Neural cell (in vitro differentiated cells): Measurements from ENCODE around the gene GSC. TPM values are rescaled to one million over a fixed set of nuclear protein-coding genes. Genes with fewer than 3 reads are reported as not detected.

ENCODE experiments used
- H2AFZ ChIP-seq: fragments of 200-600, 300-800 bp; sonication (generic), shearing (Covaris generic); 2 replicates; pipeline ENCODE4 v1.6.0; 2014; ENCODE audit warnings: low read depth, mild to moderate bottlenecking, antibody characterized with exemption, low read length, moderate library complexity
- H3F3A ChIP-seq: fragments of 200-600 bp; shearing (Covaris generic); 2 replicates; pipeline ENCODE4 v1.6.1; 2016; ENCODE audit warnings: mild to moderate bottlenecking, moderate library complexity, mixed read lengths, antibody characterized with exemption, low read length; ENCODE audit not compliant: insufficient read depth, poor library complexity, severe bottlenecking
- H3K27ac ChIP-seq: fragments of 200-600, 300-800 bp; sonication (generic), shearing (Covaris generic); 2 replicates; pipeline ENCODE4 v1.5.1; 2014; ENCODE audit warnings: mild to moderate bottlenecking, low read length, moderate library complexity
- H3K27me3 ChIP-seq: fragments of 300-800, 200-600 bp; sonication (generic), shearing (Covaris generic); 2 replicates; pipeline ENCODE4 v1.6.0; 2014; ENCODE audit warnings: mild to moderate bottlenecking, low read depth, low read length, moderate library complexity; ENCODE audit not compliant: insufficient read depth
- H3K36me3 ChIP-seq: fragments of 300-800, 200-600 bp; sonication (generic), shearing (Covaris generic); 2 replicates; pipeline ENCODE4 v1.5.1; 2014; ENCODE audit warnings: mild to moderate bottlenecking, antibody characterized with exemption, low read length, moderate library complexity; ENCODE audit not compliant: insufficient read depth
- H3K4me2 ChIP-seq: fragments of 300-800, 200-600 bp; sonication (generic), shearing (Covaris generic); 2 replicates; pipeline ENCODE4 v1.6.0; 2014; ENCODE audit warnings: mild to moderate bottlenecking, low read length
- H3K4me3 ChIP-seq: fragments of 300-800, 200-600 bp; sonication (generic), shearing (Covaris generic); 2 replicates; pipeline ENCODE4 v1.5.1; 2014; ENCODE audit warnings: mild to moderate bottlenecking, low read length, moderate library complexity
- H3K79me2 ChIP-seq: fragments of 200-600 bp; shearing (Covaris generic); replicated peaks from 2 replicates; pipeline ENCODE4 v1.6.0; 2014; ENCODE audit warnings: mild to moderate bottlenecking, low read length, moderate library complexity; ENCODE audit not compliant: insufficient read depth
- H3K9ac ChIP-seq: fragments of 300-800, 200-600 bp; sonication (generic), shearing (Covaris generic); 2 replicates; pipeline ENCODE4 v1.6.1; 2016; ENCODE audit warnings: mild to moderate bottlenecking, low read length, mixed read lengths
- H3K9me2 ChIP-seq: fragments of 200-600 bp; shearing (Covaris generic); 2 replicates; pipeline ENCODE4 v1.6.1; 2016; ENCODE audit warnings: mild to moderate bottlenecking, low read length, mixed read lengths; ENCODE audit not compliant: insufficient read depth
- H3K9me3 ChIP-seq: fragments of 200-600, 300-800 bp; sonication (generic), shearing (Covaris generic); 2 replicates; pipeline ENCODE4 v1.6.1; 2016; ENCODE audit warnings: mild to moderate bottlenecking, mixed run types, low read length, moderate library complexity, mixed read lengths
- H4K20me1 ChIP-seq: fragments of 200-600 bp; shearing (Covaris generic); 2 replicates; pipeline ENCODE4 v1.6.1; 2016; ENCODE audit warnings: mild to moderate bottlenecking, mixed run types; ENCODE audit not compliant: insufficient read depth
- CTCF ChIP-seq: fragments of 450-650 bp; IDR thresholded peaks from 2 replicates; pipeline ENCODE4 v1.5.1; 2014; ENCODE audit warnings: antibody characterized with exemption, mild to moderate bottlenecking, moderate library complexity; ENCODE audit not compliant: poor library complexity, severe bottlenecking
- EP300 ChIP-seq: fragments of 450-650 bp; conservative IDR thresholded peaks from 2 replicates; pipeline ENCODE4 v1.6.1; 2014; ENCODE audit warnings: antibody characterized with exemption, mild to moderate bottlenecking, moderate library complexity; ENCODE audit not compliant: poor library complexity, severe bottlenecking
- EZH2 ChIP-seq: fragments of 200-600, 300-800 bp; shearing (Covaris generic), sonication (generic); IDR thresholded peaks from 2 replicates; pipeline ENCODE4 v1.6.1; 2014; ENCODE audit warnings: antibody characterized with exemption, low read length, borderline replicate concordance, mild to moderate bottlenecking; ENCODE audit not compliant: insufficient read depth, poor library complexity, severe bottlenecking
- MXI1 ChIP-seq: fragments of 450-650 bp; conservative IDR thresholded peaks from 2 replicates; pipeline ENCODE4 v1.6.1; 2014; ENCODE audit warnings: antibody characterized with exemption, mild to moderate bottlenecking; ENCODE audit not compliant: poor library complexity, severe bottlenecking
- POLR2AphosphoS5 ChIP-seq: IDR thresholded peaks from 2 replicates; pipeline ENCODE4 v1.6.1; 2012
- RAD21 ChIP-seq: fragments of 450-650 bp; conservative IDR thresholded peaks from 2 replicates; pipeline ENCODE4 v1.6.1; 2014; ENCODE audit warnings: antibody characterized with exemption, mild to moderate bottlenecking, moderate library complexity
- REST ChIP-seq: IDR thresholded peaks from 2 replicates; pipeline ENCODE4 v1.6.1; 2012; ENCODE audit warnings: borderline replicate concordance
- SMC3 ChIP-seq: fragments of 450-650 bp; conservative IDR thresholded peaks from 2 replicates; pipeline ENCODE4 v1.6.1; 2014; ENCODE audit warnings: antibody characterized with exemption, mild to moderate bottlenecking, moderate library complexity; ENCODE audit not compliant: poor library complexity
- TAF1 ChIP-seq: IDR thresholded peaks from 2 replicates; pipeline ENCODE4 v1.6.1; 2012; ENCODE audit warnings: low read depth
- polyA plus RNA-seq: library from polyadenylated mRNA; depleted of rRNA; stranded (reverse); fragments of >200 nt; gene quantifications from 2 replicates; pipeline ENCODE4 v1.2.3, GENCODE V29; 2014

Gene GSC
- polyA plus RNA-seq, 1 donor from 2014 or later = 0.45 TPM

GRCh38 chr14:94797887-94798286 is 28.0 kb upstream of the GSC start:
- Histone ChIP-seq H3K9me2 (no peaks in the 10 kb centered on the region), H3K79me2 (no peaks in the 10 kb centered on the region), H3K9ac (no peak overlapping the region), H3K27me3 (no peaks in the 10 kb centered on the region), H3K36me3 (no peaks in the 10 kb centered on the region), H3K4me2 (no peak overlapping the region), H3F3A (no peaks in the 10 kb centered on the region), H3K9me3 (no peaks in the 10 kb centered on the region), H4K20me1 (no peaks in the 10 kb centered on the region), H3K4me3 (no peak overlapping the region), H3K27ac (no peak overlapping the region), H2AFZ (no peak overlapping the region)
- TF ChIP-seq EZH2 (no peak), REST (no peak), EP300 (no peak), TAF1 (no peak), CTCF (no peak), SMC3 (no peak), RAD21 (no peak), MXI1 (no peak), POLR2AphosphoS5 (no peak)

GRCh38 chr14:94796278-94796677 is 26.4 kb upstream of the GSC start:
- H3K27me3 ChIP-seq = no peaks in the 10 kb centered on the region
- no peaks in the 10 kb centered on the region for H3K9me3 ChIP-seq
- H2AFZ ChIP-seq = no peak overlapping the region
- H3F3A ChIP-seq = no peaks in the 10 kb centered on the region
- no peak overlapping the region for H3K4me2 ChIP-seq
- no peaks in the 10 kb centered on the region for H3K79me2 ChIP-seq
- no peaks in the 10 kb centered on the region for H3K9me2 ChIP-seq
- H3K36me3 ChIP-seq = no peaks in the 10 kb centered on the region
- H3K4me3 ChIP-seq = no peak overlapping the region
- no peak overlapping the region for H3K27ac ChIP-seq
- no peaks in the 10 kb centered on the region for H4K20me1 ChIP-seq
- TF ChIP-seq POLR2AphosphoS5 = no peak
- no peak for TF ChIP-seq REST
- TF ChIP-seq SMC3 = no peak
- no peak for TF ChIP-seq CTCF
- no peak for TF ChIP-seq TAF1
- H3K9ac ChIP-seq = no peak overlapping the region
